HepG2 (cell line): ENCODE results near the gene CD276. TPM values are rescaled to one million over a fixed set of nuclear protein-coding genes. Genes with fewer than 3 reads are reported as not detected.

ENCODE experiments used
- ATAC-seq: fragments of 200-7000 bp; cut with Tn5 transposase; 3 replicates; pipeline ENCODE4 v1.9.1; 2020; ENCODE audit warnings: mild to moderate bottlenecking, moderate library complexity
- BruUV-seq: library from RNA; stranded (reverse); fragments of 400-500 nt; replicated peaks from 2 replicates; lab custom pipeline; 2021; lab: Mats Ljungman, UMichigan
- CTCF ChIA-PET: fragments of 300-600 bp; formaldehyde crosslinking; extraction: SDS; loops from one replicate; lab custom pipeline; 2021; ENCODE audit warnings: low total read pairs, inconsistent platforms, low intra/inter-chr PET ratio; lab: Yijun Ruan, JAX
- POLR2A ChIA-PET: fragments of 350-600 bp; sonication (Branson Sonifier 250); formaldehyde crosslinking; loops from one replicate; lab custom pipeline; 2020; ENCODE audit warnings: antibody characterized with exemption, inconsistent platforms; lab: Yijun Ruan, JAX
- DNase-seq: peaks from one replicate; pipeline ENCODE4 v3.0.0-alpha.2; 2015; ENCODE audit warnings: low spot score
- FAIRE-seq: peaks from 3 replicates; lab custom pipeline; 2011; peaks lifted over from hg19 to GRCh38; lab: Jason Lieb, UNC
- H2AFZ ChIP-seq: one replicate; pipeline ENCODE4 v1.6.1; 2011; ENCODE audit warnings: low read length, inconsistent platforms
- H3K27ac ChIP-seq: fragments of 300-600 bp; 3 replicates; pipeline ENCODE4 v1.8.0; 2011; ENCODE audit warnings: mixed run types, mild to moderate bottlenecking, mixed read lengths, low read length, inconsistent platforms; ENCODE audit not compliant: insufficient read depth; ENCODE audit errors: extremely low read length
- H3K27me3 ChIP-seq, 2 experiments: fragments of 200-600 bp in 1 of 2; 2 replicates in 1 of 2; 3 replicates in 1 of 2; pipeline versions ENCODE4 v1.6.0 to v1.8.0; 2011; ENCODE audit warnings: low read length in 2 of 2, mild to moderate bottlenecking in 2 of 2, moderate library complexity in 2 of 2, inconsistent platforms in 1 of 2; ENCODE audit not compliant: insufficient read depth in 2 of 2, control insufficient read depth in 1 of 2
- H3K36me3 ChIP-seq, 2 experiments: fragments of 200-600 bp in 1 of 2; replicated peaks in 1 of 2; 2 replicates in 1 of 2; 3 replicates in 1 of 2; pipeline versions ENCODE4 v1.5.1 to v1.8.0; 2011; ENCODE audit warnings: low read length in 2 of 2, inconsistent platforms in 1 of 2; ENCODE audit not compliant: insufficient read depth in 2 of 2, control insufficient read depth in 1 of 2
- H3K4me1 ChIP-seq: 2 replicates; pipeline ENCODE4 v1.5.1; 2012; ENCODE audit warnings: low read length, inconsistent platforms; ENCODE audit not compliant: insufficient read depth
- H3K4me2 ChIP-seq: 2 replicates; pipeline ENCODE4 v1.6.0; 2011; ENCODE audit warnings: low read depth, low read length, inconsistent platforms
- H3K4me3 ChIP-seq, 3 experiments: fragments of 200-600 bp in 1 of 3; sonication (generic), shearing (Covaris generic) in 1 of 3; replicated peaks in 1 of 3; 2 replicates each; pipeline ENCODE4 v1.5.1; 2011 to 2016; ENCODE audit warnings: low read length in 3 of 3, inconsistent platforms in 2 of 3, low read depth in 2 of 3, mild to moderate bottlenecking in 2 of 3, control low read depth in 1 of 3, mixed read lengths in 1 of 3; ENCODE audit not compliant: insufficient read depth in 1 of 3
- H3K79me2 ChIP-seq: one replicate; pipeline ENCODE4 v1.6.1; 2011; ENCODE audit warnings: low read length, inconsistent platforms; ENCODE audit not compliant: insufficient read depth
- H3K9ac ChIP-seq: 2 replicates; pipeline ENCODE4 v1.6.0; 2011; ENCODE audit warnings: mild to moderate bottlenecking, low read depth, low read length, inconsistent platforms; ENCODE audit not compliant: insufficient read depth
- H3K9me3 ChIP-seq: 2 replicates; pipeline ENCODE4 v1.5.1; 2012; ENCODE audit warnings: mild to moderate bottlenecking, low read length
- H4K20me1 ChIP-seq: 2 replicates; pipeline ENCODE4 v1.6.0; 2011; ENCODE audit warnings: inconsistent platforms, mild to moderate bottlenecking, low read length, moderate library complexity; ENCODE audit not compliant: insufficient read depth
- CEBPB ChIP-seq: IDR thresholded peaks from 2 replicates; pipeline ENCODE4 v1.6.1; 2011; ENCODE audit warnings: low read depth, low read length, improper control_type of control experiment, borderline replicate concordance
- HNRNPUL1 ChIP-seq: fragments of 200-400 bp; formaldehyde crosslinking; IDR thresholded peaks from 2 replicates; pipeline ENCODE4 v1.6.1; 2017; ENCODE audit warnings: low read depth, mild to moderate bottlenecking, low read length, moderate library complexity
- IRX3 ChIP-seq: sonication (generic); formaldehyde crosslinking; IDR thresholded peaks from 2 replicates; pipeline ENCODE4 v1.8.1; 2023; ENCODE audit warnings: mild to moderate bottlenecking, low read depth, missing genetic modification reagents, borderline replicate concordance
- NFKB2 ChIP-seq: sonication (generic); formaldehyde crosslinking; IDR thresholded peaks from 2 replicates; pipeline ENCODE4 v1.4.0; 2020; ENCODE audit warnings: missing genetic modification reagents, borderline replicate concordance
- ZBTB1 ChIP-seq: sonication (generic); formaldehyde crosslinking; IDR thresholded peaks from 2 replicates; pipeline ENCODE4 v1.4.0; 2020; ENCODE audit warnings: missing genetic modification reagents, borderline replicate concordance
- ZBTB20 ChIP-seq: sonication (generic); formaldehyde crosslinking; IDR thresholded peaks from 2 replicates; pipeline ENCODE4 v1.8.1; 2023; ENCODE audit warnings: missing genetic modification reagents, low read depth, mild to moderate bottlenecking, borderline replicate concordance
- ZNF234 ChIP-seq: sonication (generic); formaldehyde crosslinking; conservative IDR thresholded peaks from 2 replicates; pipeline ENCODE4 v1.5.1; 2020; ENCODE audit warnings: mild to moderate bottlenecking, missing genetic modification reagents
- ZNF382 ChIP-seq: sonication (generic); formaldehyde crosslinking; IDR thresholded peaks from 2 replicates; pipeline ENCODE4 v1.5.0; 2020; ENCODE audit warnings: missing genetic modification reagents, mild to moderate bottlenecking, borderline replicate concordance
- WGBS: methylation state at CpG from one replicate; pipeline ENCODE4 v1.1.6; 2017; ENCODE audit warnings: low lambda C conversion rate; 5-methylcytosine and 5-hydroxymethylcytosine counted together
- in situ Hi-C: cut with HindIII; loops from 2 replicates; pipeline ENCODE4 v1.10.0; 2017; ENCODE audit warnings: low pct_unique_long_range_greater_than_20kb; ENCODE audit not compliant: extremely low pct_ligation_motif_present
- intact Hi-C: fragments of 100-400 bp; cut with micrococcal nuclease; formaldehyde crosslinking; loops from one replicate; pipeline ENCODE4 v1.10.0; 2022; ENCODE audit not compliant: unreplicated experiment
- polyA plus RNA-seq, 8 experiments: library from polyadenylated mRNA; depleted of rRNA in 3 of 8; stranded (reverse) in 7 of 8; unstranded in 1 of 8; fragments of >200 nt; fragmentation: Illumina TruSeq in 4 of 8; extraction: Trizol in 4 of 8; gene quantifications; 2 replicates each; pipeline versions ENCODE4 v1.2.1 to v1.2.3, GENCODE V29; 2011 to 2016; ENCODE audit warnings: low read depth in 4 of 8, missing spikeins in 1 of 8, mixed read lengths in 1 of 8; ENCODE audit not compliant: insufficient read depth in 1 of 8
- total RNA-seq, 5 experiments: library from RNA; depleted of rRNA; stranded (reverse); fragments of >200 nt; fragmentation: Illumina TruSeq; extraction: Trizol; gene quantifications; 2 replicates each; pipeline ENCODE4 v1.2.3, GENCODE V29; 2016; ENCODE audit warnings: low read depth in 1 of 5
- TF ChIP-seq, protein P1 (sequence below): IDR thresholded peaks from 2 replicates; pipeline ENCODE4 v1.6.1; 2016
- TF ChIP-seq, protein P2 (sequence below): sonication (generic); formaldehyde crosslinking; IDR thresholded peaks from 2 replicates; pipeline ENCODE4 v1.5.0; 2020; ENCODE audit warnings: missing genetic modification reagents, mild to moderate bottlenecking, borderline replicate concordance
- TF ChIP-seq, protein P3 (sequence below): sonication (generic); formaldehyde crosslinking; IDR thresholded peaks from 2 replicates; pipeline ENCODE4 v1.5.1; 2020; ENCODE audit warnings: missing genetic modification reagents, mild to moderate bottlenecking, borderline replicate concordance
- TF ChIP-seq, protein P4 (sequence below): sonication (generic); IDR thresholded peaks from 2 replicates; pipeline ENCODE4 v1.6.1; 2016; ENCODE audit warnings: low read depth, borderline replicate concordance
- TF ChIP-seq, protein P5 (sequence below): sonication (generic); formaldehyde crosslinking; IDR thresholded peaks from 2 replicates; pipeline ENCODE4 v1.4.0; 2020; ENCODE audit warnings: missing genetic modification reagents, borderline replicate concordance

CD276 gene
- total and polyA plus RNA-seq, 2 of the 13 experiments (the other 11 are each of a cell fraction or from before 2014, with no cell fraction given): 24.6 to 55.2 TPM

DNA sequence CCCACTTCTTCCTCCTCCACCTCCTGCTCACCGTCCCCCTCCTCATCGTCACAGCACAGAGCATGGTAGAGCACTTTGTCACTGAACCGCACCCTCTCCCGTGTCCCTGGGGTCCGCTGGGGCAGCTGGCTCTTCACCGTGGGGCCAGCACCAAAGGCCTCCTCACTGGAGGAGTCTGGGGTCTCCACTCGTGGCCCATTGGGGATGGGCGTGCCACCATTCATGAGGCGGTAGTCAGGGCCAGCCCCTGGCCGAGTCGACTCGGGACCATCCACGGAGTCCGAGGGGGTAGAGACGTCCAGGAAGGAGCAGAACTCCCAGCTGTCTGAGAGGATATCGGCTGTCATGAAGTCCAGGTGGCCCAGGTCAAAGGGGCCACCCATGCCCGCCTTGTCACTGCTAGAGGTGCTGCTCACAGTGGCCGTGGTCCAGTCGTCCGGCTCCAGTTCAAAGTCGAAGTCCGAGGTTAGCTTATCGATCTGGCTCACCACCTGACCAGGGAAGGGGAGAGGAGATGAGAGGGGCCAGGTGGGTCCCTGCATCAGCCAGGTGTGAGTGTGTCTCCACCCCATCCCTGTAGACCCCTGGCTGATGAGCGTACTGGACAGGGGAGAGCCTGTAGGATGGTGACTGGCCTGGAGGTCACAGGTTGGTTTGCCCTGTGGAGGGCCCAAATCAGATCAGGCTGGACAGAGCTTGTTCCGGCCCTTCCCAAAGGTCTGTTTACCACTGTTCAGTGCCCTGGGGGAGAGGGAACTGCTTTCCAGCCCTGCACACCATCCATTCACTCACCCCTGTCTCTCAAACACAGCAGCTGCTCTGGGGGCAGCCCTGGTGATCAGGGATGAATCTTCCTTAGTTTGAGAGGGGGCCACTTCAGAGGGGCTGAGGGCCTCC lies 56.2 kb downstream of the CD276 start (continued):
- TF ChIP-seq IRX3 (CRISPR knock-in tag) (no peak), ZNF382 (CRISPR knock-in tag) (no peak)
- TF ChIP-seq, protein P1, sequence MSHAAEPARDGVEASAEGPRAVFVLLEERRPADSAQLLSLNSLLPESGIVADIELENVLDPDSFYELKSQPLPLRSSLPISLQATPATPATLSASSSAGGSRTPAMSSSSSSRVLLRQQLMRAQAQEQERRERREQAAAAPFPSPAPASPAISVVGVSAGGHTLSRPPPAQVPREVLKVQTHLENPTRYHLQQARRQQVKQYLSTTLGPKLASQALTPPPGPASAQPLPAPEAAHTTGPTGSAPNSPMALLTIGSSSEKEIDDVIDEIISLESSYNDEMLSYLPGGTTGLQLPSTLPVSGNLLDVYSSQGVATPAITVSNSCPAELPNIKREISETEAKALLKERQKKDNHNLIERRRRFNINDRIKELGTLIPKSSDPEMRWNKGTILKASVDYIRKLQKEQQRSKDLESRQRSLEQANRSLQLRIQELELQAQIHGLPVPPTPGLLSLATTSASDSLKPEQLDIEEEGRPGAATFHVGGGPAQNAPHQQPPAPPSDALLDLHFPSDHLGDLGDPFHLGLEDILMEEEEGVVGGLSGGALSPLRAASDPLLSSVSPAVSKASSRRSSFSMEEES (CRISPR knock-in tag): 0 out of 2 replicates have a peak, but pooled peaks have one; percentile 20
- TF ChIP-seq, all 625 proteins: peak for 24

DNA sequence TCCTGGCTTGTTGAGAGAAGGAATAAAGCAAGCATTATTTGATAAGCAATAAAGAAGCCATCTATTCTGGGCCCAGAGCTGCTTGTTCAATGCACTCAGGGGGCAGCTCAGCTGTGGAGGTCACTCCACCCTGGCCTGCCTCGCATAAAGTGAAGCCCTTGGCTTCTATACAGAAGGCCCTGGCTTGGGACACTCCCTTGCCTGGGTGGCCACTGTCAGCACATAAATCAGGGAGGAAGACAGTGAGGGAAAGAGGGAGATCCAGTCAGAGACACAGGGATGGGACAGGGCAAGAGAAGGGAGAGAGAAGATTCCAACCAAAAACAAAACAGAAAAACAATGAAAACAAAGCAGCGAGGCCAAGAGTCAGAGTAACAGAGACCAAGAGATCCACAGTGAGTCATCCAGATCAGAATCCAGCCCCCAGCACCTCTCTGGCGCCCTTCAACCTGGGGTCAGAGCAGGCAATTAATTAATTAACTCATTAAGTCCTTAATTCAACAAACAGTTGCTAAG lies 57.2 kb downstream of the CD276 start:
- no peak overlapping the region for H3K9ac ChIP-seq
- ATAC-seq: 0 out of 3 replicates have a peak, but pooled peaks have one; percentile 14
- DNase-seq: no peak
- intact Hi-C loops (no loop called here), in situ Hi-C loops (no loop called here)
- H3K4me1 ChIP-seq: peaks cover 10% of the 10 kb centered on the region; the same call in 1 of the 2 replicates
- H3K9me3 ChIP-seq: no peaks in the 10 kb centered on the region
- no peak overlapping the region for H3K27ac ChIP-seq
- TF ChIP-seq ZNF234 (CRISPR knock-in tag) (no peak), ZBTB1 (CRISPR knock-in tag) (no peak), ZBTB20 (no peak), NFKB2 (CRISPR knock-in tag) (no peak), HNRNPUL1 (no peak), CEBPB (no peak)
- TF ChIP-seq, protein P2, sequence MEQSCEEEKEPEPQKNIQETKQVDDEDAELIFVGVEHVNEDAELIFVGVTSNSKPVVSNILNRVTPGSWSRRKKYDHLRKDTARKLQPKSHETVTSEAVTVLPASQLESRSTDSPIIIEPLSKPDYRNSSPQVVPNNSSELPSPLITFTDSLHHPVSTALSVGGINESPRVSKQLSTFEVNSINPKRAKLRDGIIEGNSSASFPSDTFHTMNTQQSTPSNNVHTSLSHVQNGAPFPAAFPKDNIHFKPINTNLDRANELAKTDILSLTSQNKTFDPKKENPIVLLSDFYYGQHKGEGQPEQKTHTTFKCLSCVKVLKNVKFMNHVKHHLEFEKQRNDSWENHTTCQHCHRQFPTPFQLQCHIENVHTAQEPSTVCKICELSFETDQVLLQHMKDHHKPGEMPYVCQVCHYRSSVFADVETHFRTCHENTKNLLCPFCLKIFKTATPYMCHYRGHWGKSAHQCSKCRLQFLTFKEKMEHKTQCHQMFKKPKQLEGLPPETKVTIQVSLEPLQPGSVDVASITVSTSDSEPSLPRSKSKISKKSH: no peak
- TF ChIP-seq, protein P3, sequence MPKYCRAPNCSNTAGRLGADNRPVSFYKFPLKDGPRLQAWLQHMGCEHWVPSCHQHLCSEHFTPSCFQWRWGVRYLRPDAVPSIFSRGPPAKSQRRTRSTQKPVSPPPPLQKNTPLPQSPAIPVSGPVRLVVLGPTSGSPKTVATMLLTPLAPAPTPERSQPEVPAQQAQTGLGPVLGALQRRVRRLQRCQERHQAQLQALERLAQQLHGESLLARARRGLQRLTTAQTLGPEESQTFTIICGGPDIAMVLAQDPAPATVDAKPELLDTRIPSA (CRISPR knock-in tag): no peak
- TF ChIP-seq, protein P4, sequence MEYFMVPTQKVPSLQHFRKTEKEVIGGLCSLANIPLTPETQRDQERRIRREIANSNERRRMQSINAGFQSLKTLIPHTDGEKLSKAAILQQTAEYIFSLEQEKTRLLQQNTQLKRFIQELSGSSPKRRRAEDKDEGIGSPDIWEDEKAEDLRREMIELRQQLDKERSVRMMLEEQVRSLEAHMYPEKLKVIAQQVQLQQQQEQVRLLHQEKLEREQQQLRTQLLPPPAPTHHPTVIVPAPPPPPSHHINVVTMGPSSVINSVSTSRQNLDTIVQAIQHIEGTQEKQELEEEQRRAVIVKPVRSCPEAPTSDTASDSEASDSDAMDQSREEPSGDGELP: no peak
- TF ChIP-seq, protein P5, sequence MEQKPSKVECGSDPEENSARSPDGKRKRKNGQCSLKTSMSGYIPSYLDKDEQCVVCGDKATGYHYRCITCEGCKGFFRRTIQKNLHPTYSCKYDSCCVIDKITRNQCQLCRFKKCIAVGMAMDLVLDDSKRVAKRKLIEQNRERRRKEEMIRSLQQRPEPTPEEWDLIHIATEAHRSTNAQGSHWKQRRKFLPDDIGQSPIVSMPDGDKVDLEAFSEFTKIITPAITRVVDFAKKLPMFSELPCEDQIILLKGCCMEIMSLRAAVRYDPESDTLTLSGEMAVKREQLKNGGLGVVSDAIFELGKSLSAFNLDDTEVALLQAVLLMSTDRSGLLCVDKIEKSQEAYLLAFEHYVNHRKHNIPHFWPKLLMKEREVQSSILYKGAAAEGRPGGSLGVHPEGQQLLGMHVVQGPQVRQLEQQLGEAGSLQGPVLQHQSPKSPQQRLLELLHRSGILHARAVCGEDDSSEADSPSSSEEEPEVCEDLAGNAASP: no peak
- BruUV-seq: no TSS peak
- H3K4me2 ChIP-seq: no peak overlapping the region
- H3K4me3 ChIP-seq: no peak overlapping the region
- 11% methylated on average over 3 of the region's 3 CpGs for WGBS
- H2AFZ ChIP-seq: no peak overlapping the region
- H3K27me3 ChIP-seq: peaks cover 2 to 7% of the 10 kb centered on the region in 2 experiments; a peak in 2 of 5 replicates
- peaks cover 3% of the 10 kb centered on the region; the same call in 1 of the 2 replicates for H4K20me1 ChIP-seq
- H3K79me2 ChIP-seq: no peaks in the 10 kb centered on the region
- H3K36me3 ChIP-seq: no peaks in the 10 kb centered on the region
- ChIA-PET POLR2A (no interaction called here), CTCF (no interaction called here)
- no peak for FAIRE-seq
